K562 (cell line): ENCODE data around the gene RANBP3. TPM values are rescaled to one million over a fixed set of nuclear protein-coding genes. Genes with fewer than 3 reads are reported as not detected.

ENCODE experiments used
- CBX5 ChIP-seq: IDR thresholded peaks from 2 replicates; pipeline ENCODE4 v1.6.1; 2014; ENCODE audit warnings: low read depth, borderline replicate concordance
- HDAC1 ChIP-seq, 2 experiments: fragments of 450-650 bp; IDR thresholded peaks; 2 replicates each; pipeline ENCODE4 v1.6.1; 2016 to 2017; ENCODE audit warnings: inconsistent platforms in 1 of 2, mild to moderate bottlenecking in 1 of 2, moderate library complexity in 1 of 2
- MTA1 ChIP-seq: fragments of 450-650 bp; IDR thresholded peaks from 2 replicates; pipeline ENCODE4 v1.6.1; 2017; ENCODE audit warnings: borderline replicate concordance
- TAF15 ChIP-seq: fragments of 200-400 bp; formaldehyde crosslinking; IDR thresholded peaks from 2 replicates; pipeline ENCODE4 v1.6.1; 2017; ENCODE audit warnings: mild to moderate bottlenecking, low read depth, low read length, moderate library complexity
- TEAD2 ChIP-seq: fragments of 450-650 bp; IDR thresholded peaks from 2 replicates; pipeline ENCODE4 v1.6.1; 2016; ENCODE audit warnings: missing genetic modification characterization, control low read depth, missing compliant biosample characterization
- ZNF212 ChIP-seq: fragments of 450-650 bp; formaldehyde crosslinking; IDR thresholded peaks from 2 replicates; pipeline ENCODE4 v1.4.0; 2020; ENCODE audit warnings: mild to moderate bottlenecking
- ZNF224 ChIP-seq: sonication (generic); formaldehyde crosslinking; IDR thresholded peaks from 2 replicates; pipeline ENCODE4 v1.8.0; 2022; ENCODE audit warnings: mild to moderate bottlenecking, missing genetic modification reagents
- ZNF586 ChIP-seq: fragments of 450-650 bp; formaldehyde crosslinking; conservative IDR thresholded peaks from 2 replicates; pipeline ENCODE4 v1.4.0; 2020; ENCODE audit warnings: mild to moderate bottlenecking, moderate library complexity
- ZNF699 ChIP-seq: fragments of 250-450 bp; sonication (Bioruptor Pico); IDR thresholded peaks from 2 replicates; pipeline ENCODE4 v1.8.0; 2021; ENCODE audit warnings: mild to moderate bottlenecking, moderate library complexity; ENCODE audit not compliant: insufficient replicate concordance
- polyA plus RNA-seq, 8 experiments: library from polyadenylated mRNA; depleted of rRNA in 4 of 8; stranded (reverse) in 5 of 8; unstranded in 3 of 8; fragments of >200 nt; fragmentation: Nextera tagmentation in 2 of 8; fragmentation: Illumina TruSeq in 1 of 8; extraction: Ambion mirVana in 2 of 8; extraction: Trizol in 1 of 8; gene quantifications; 2 replicates each; pipeline versions ENCODE4 v1.2.1 to v1.2.3, GENCODE V29; 2011 to 2014; ENCODE audit warnings: inconsistent platforms in 1 of 8, missing spikeins in 1 of 8
- total RNA-seq, 7 experiments: library from RNA; depleted of rRNA in 6 of 7; stranded (reverse); fragments of >200 nt in 6 of 7; fragmentation: Illumina TruSeq in 2 of 7; extraction: Trizol in 2 of 7; gene quantifications; 2 replicates each; pipeline versions ENCODE4 v1.2.1 to v1.2.3, GENCODE V29; 2011 to 2021; ENCODE audit warnings: low replicate concordance in 1 of 7
- TF ChIP-seq, protein P1 (sequence below), 2 experiments: fragments of 450-650 bp in 1 of 2; sonication (generic) in 1 of 2; formaldehyde crosslinking in 1 of 2; IDR thresholded peaks; 2 replicates each; pipeline versions ENCODE4 v1.7.1 to v1.9.0; 2016 to 2022; ENCODE audit warnings: inconsistent platforms in 1 of 2, mild to moderate bottlenecking in 1 of 2, missing genetic modification reagents in 1 of 2

The RANBP3 gene
- total and polyA plus RNA-seq, 9 of the 15 experiments (the other 6 are each of a cell fraction or from before 2014, with no cell fraction given), result 0.90 to 95.1 (median 63.2) TPM

DNA sequence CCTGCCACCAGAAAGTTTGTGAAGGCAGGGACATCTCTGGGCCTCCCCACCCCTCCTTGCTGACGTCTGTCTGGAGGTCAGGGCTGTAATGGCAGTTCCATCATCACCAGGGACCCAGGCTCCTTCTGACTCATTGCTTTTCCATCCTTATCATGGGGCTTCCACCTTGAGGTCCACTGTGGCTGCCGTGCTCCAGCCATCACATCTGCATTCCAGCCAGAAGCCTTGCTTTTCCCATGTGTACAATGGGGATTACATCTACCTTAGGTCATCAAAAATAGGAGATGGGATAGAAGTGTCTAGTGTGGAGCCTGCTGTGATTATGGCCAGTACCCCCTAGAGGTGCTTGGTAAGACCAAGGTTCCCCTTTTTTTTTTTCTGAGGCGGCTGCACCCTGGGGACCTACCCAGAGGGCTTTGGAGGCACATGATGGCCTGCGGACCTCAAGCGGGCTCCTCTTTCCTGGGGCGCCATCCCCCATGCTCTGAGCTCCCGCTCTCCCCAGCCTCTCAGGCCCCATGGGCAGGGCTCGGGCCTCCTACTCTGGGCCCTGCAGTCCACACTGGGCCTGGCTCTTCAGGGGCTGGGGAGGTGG, 13.4 kb upstream of the RANBP3 start (continued):
- TF ChIP-seq, protein P1, sequence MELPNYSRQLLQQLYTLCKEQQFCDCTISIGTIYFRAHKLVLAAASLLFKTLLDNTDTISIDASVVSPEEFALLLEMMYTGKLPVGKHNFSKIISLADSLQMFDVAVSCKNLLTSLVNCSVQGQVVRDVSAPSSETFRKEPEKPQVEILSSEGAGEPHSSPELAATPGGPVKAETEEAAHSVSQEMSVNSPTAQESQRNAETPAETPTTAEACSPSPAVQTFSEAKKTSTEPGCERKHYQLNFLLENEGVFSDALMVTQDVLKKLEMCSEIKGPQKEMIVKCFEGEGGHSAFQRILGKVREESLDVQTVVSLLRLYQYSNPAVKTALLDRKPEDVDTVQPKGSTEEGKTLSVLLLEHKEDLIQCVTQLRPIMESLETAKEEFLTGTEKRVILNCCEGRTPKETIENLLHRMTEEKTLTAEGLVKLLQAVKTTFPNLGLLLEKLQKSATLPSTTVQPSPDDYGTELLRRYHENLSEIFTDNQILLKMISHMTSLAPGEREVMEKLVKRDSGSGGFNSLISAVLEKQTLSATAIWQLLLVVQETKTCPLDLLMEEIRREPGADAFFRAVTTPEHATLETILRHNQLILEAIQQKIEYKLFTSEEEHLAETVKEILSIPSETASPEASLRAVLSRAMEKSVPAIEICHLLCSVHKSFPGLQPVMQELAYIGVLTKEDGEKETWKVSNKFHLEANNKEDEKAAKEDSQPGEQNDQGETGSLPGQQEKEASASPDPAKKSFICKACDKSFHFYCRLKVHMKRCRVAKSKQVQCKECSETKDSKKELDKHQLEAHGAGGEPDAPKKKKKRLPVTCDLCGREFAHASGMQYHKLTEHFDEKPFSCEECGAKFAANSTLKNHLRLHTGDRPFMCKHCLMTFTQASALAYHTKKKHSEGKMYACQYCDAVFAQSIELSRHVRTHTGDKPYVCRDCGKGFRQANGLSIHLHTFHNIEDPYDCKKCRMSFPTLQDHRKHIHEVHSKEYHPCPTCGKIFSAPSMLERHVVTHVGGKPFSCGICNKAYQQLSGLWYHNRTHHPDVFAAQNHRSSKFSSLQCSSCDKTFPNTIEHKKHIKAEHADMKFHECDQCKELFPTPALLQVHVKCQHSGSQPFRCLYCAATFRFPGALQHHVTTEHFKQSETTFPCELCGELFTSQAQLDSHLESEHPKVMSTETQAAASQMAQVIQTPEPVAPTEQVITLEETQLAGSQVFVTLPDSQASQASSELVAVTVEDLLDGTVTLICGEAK (IDR thresholded peaks at IDR 0.05), result no peak
- TF ChIP-seq, protein P1 (CRISPR knock-in tag; IDR thresholded peaks at IDR 0.05), result no peak
- no peak for TF ChIP-seq ZNF224 (CRISPR knock-in tag)
- 0 out of 2 replicates have a peak, but pooled peaks have one; percentile 52 for TF ChIP-seq CBX5
- TF ChIP-seq MTA1, result no peak
- TF ChIP-seq ZNF212 (CRISPR knock-in tag), result no peak
- peak in 1 of 2 experiments; percentile 45; a peak in 1 of 4 replicates for TF ChIP-seq HDAC1 (IDR thresholded peaks at IDR 0.05)
- TF ChIP-seq TEAD2 (tag), result no peak
- TF ChIP-seq ZNF699 (CRISPR knock-in tag), result no peak
- TF ChIP-seq ZNF586 (CRISPR knock-in tag), result no peak
- TF ChIP-seq TAF15, result no peak
